Measurements from ENCODE around the gene PARVA.

Gene PARVA

GRCh38 chr11:12433121-12433520 lies 55.8 kb downstream of the PARVA start:
- DNase-seq (ENCODE audit: low read depth), result no peak

DNA sequence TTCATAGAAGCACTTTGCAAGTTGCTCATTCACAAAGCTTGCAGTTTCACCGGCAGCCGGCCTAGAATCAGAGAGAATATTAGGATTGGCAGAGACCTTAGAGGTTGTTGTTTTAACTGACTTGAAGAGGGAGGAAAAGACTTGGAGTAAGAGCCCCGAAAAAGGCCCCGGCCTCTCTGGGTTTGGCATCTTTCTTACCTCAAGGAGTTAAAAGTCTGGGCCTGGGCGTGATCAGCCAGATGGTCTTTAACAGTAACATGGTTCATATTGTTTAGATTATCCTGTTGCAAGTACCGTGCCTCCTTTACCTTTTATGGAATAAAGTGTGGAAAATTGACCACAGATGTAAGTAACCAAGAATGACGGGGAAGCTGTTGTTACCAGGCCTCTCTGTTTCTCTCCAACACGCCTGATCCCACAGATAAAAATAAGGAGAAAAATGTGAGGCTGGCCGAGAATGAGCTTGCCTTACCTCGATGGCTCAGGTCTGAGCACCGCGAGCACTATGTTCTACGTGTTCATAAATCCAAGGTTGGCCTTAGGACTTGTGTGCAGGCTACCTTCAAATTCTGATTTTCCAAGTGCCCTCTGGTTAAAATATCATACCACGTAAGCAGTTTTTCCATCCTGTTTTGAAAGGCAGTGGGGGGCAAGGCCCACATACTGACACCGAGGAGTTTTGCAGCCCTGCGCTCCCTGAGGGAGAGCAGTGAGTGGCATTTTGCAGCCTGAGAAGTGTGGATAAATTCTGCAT lies 56.4 kb downstream of the PARVA start:
- DNase-seq (ENCODE audit: low read depth), result peak; percentile 96

- peak; percentile 73 for DNase-seq (ENCODE audit: low read depth)
Observed at GRCh38 chr11:12434325-12434654, 56.9 kb downstream of the PARVA start.

DNA sequence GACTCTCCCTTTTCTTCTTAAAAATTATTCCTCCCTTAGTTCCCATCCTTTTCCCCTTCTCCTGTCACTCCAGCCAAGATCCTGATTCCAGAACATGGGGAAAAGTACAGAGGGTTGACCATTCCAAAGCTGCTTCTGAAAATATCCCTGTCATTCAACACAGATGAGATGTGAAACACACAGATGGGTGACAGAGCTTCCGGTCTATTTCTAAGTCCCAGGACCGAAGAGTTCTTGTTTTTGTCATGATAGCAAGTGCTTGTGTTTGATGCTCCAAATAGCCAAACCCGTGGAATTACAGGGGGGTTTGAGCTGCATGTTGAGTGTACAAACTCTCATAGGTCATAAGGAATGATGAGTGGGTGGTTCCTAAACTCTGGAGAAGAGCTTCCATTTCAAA lies 57.9 kb downstream of the PARVA start:
- peak; percentile 33 for DNase-seq (ENCODE audit: low read depth)

DNA sequence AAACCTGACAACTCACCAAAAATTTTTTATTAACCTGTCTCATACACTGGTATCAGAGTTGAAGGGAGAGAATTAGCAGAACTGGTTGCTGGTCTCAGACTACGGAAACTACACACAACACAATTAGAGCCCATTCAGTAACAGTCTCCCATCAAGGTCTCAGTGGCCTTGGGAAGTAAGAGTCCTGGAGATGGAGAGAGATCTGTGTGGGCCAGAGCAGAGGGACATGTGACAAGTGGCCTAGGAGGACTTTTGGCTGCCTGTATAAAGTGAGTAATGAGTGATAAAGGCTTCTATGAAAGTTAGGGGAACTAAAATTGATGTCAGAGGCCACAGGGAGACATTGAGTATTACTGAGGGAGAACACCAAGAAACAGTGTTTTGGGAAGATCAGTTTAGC lies 58.9 kb downstream of the PARVA start:
- DNase-seq (ENCODE audit: low read depth), result no peak

- no peak for DNase-seq (ENCODE audit: low read depth)
Observed at GRCh38 chr11:12438291-12438690, 60.9 kb downstream of the PARVA start.

GRCh38 chr11:12439615-12440014 lies 62.2 kb downstream of the PARVA start:
- DNase-seq (ENCODE audit: low read depth), result no peak

- DNase-seq (ENCODE audit: low read depth), result no peak
Observed at GRCh38 chr11:12440565-12440964, 63.2 kb downstream of the PARVA start.

DNA sequence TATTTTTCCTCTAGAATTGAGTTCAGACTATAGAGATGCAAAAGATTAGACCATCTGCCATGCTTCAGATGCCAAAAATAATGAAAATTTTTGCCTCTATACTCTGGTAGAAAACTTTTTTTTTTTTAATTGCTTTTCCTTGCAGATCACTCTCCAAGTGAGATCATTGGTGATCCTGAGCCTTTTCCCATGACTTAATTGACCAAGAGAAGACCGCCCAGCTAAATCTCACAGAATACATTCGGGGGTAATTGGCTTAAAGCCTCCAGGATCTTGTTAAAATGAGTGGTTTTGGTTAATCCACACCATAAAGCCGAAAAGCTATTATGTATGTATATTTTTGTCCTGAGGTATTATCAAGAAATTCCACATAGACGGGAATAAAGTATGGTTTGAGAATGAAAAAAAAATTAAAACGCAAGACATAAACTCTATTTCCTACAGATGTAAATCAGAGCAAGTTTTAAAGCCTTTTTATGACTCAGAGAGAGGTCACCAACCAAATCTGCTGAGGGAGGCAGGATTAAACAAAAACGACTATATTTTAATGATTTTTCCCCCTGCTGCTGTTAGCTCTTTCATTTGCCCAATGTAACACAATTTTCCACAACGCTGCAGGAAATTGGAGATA lies 64.0 kb downstream of the PARVA start:
- DNase-seq (ENCODE audit: low read depth), result peak; percentile 81

GRCh38 chr11:12444601-12445000 lies 67.2 kb downstream of the PARVA start:
- no peak for DNase-seq (ENCODE audit: low read depth)

- DNase-seq (ENCODE audit: low read depth), result no peak
Observed at GRCh38 chr11:12445001-12445400, 67.6 kb downstream of the PARVA start.

DNA sequence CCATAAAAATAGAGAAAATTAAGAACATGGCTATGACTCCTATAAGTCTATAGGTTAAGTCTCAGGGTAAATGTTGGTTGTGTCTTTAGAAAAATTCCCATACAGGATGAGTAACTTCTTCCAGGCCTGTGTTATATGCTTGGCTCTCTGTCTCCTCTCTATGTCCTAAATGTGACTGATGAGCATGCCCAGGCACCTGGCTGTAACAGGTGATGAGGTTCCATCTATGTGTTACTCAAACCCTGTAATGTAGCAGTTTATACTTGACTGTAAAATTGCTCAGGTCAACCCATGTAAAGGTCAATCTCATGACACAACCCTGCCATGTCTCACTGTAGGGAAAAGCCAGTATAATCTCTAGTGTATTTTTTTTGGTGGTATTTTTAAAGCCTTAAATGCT lies 69.5 kb downstream of the PARVA start:
- no peak for DNase-seq (ENCODE audit: low read depth)

- DNase-seq (ENCODE audit: low read depth), result peak; percentile 81
Observed at GRCh38 chr11:12448131-12448939, 71.0 kb downstream of the PARVA start.

- peak; percentile 94 for DNase-seq (ENCODE audit: low read depth)
Observed at GRCh38 chr11:12449961-12450715, 72.8 kb downstream of the PARVA start.

- no peak for DNase-seq (ENCODE audit: low read depth)
Observed at GRCh38 chr11:12451179-12451814, 73.9 kb downstream of the PARVA start.

DNA sequence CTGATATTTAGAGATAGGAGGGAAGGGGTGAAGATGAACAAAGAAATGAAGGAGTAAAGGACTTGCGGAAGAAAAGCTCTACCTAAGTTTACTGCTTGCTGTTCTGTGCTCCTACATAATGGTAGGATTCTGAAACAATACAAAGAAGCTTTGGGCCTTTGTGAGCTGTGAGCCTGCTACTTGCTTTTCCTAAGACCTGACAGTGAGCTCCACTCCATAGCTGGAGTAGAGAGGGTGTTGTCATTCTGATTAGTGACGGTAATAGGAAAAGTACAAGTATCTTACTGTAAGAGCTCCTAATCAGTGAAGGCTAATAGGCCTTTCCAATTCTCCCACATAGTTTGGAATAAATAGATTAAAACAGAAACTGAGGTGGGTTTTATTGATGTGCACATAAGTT lies 75.9 kb downstream of the PARVA start:
- no peak for DNase-seq (ENCODE audit: low read depth)

GRCh38 chr11:12454782-12455181 lies 77.4 kb downstream of the PARVA start:
- DNase-seq (ENCODE audit: low read depth), result peak; percentile 62

DNA sequence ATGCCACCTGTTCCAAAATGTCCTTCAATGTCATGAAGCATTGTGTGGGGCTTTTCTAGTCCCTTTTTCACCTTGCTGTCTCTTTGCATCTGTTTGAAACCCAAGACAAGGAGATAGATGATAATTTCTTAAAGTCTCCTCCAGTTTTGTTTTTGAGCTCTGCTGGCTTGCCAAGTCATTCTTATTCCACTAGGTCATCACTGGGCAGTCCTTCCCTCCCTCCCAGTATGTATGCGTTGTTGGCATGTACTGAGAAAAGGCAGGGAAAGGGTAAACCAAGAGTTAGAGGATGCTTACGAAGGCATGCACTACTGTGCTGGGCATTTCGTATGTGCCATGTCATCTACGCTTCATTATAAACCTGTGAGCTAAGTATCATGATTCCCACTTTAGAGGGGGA lies 78.6 kb downstream of the PARVA start:
- DNase-seq (ENCODE audit: low read depth), result peak; percentile 84

GRCh38 chr11:12456651-12457579 lies 79.5 kb downstream of the PARVA start:
- DNase-seq (ENCODE audit: low read depth), result peak; percentile 70

GRCh38 chr11:12458042-12458441 lies 80.7 kb downstream of the PARVA start:
- DNase-seq (ENCODE audit: low read depth), result no peak

DNA sequence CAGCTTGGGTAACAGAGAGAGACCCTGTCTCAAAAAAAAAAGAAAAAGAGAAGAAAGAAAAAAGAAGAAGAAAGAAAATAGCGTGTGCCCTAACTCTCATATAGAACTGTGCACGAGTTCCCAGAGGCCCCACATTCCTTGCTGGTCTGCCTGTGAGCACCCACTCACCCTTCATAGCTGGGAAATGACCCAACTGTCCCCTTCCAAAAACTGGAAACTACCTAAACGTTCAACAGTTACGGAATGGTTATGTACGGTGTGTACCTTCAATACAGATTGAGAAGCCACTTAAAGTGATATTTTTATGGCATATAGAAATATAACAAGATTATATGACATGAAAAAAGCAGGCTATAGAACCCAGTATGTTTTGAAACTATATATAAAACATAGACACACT lies 82.0 kb downstream of the PARVA start:
- no peak for DNase-seq (ENCODE audit: low read depth)
